ENCODE results near the gene CDH18.
"Not testable (repeated sequence)": the region's sequence is repeated elsewhere in the genome, so short reads cannot be mapped to it uniquely, and the experiment has no call there.

Gene CDH18

DNA sequence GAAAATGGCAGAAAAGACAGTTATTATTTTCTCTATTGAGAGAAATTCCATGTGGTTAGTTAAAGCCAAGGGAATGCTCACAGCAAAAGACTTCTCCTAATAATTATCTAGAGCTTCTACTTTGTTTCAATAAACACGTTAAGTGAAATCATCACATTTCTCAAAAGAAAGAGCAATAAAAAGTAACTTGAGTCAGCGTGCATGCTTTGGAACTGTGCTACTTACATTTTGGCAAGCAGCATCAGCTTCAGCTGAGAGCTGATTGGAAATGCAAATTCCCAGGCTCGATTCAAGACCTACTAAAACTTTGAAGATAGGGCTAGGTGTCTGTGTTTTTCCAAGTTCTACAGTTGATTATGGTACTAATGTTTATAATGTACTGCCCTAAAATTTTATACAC, 132.1 kb downstream of the CDH18 start:
- H3K36me3 ChIP-seq (ENCODE audit: control insufficient read depth in 1 of 2, insufficient read depth in 2 of 2, low read length in 2 of 2) = no peaks in the 10 kb centered on the region
- H3K9me3 ChIP-seq (ENCODE audit: control insufficient read depth in 1 of 2, low read length in 2 of 2) = no peaks in the 10 kb centered on the region
- no peaks in the 10 kb centered on the region for H3K4me1 ChIP-seq (ENCODE audit: control insufficient read depth in 1 of 2, insufficient read depth in 2 of 2, low read length in 2 of 2)
- no peaks in the 10 kb centered on the region for H3K27me3 ChIP-seq (ENCODE audit: low read depth, low read length)
- no peak overlapping the region for H3K27ac ChIP-seq (ENCODE audit: low read length)
- H3K4me3 ChIP-seq (ENCODE audit: low read depth in 1 of 2, low read length in 2 of 2) = no peak overlapping the region

DNA sequence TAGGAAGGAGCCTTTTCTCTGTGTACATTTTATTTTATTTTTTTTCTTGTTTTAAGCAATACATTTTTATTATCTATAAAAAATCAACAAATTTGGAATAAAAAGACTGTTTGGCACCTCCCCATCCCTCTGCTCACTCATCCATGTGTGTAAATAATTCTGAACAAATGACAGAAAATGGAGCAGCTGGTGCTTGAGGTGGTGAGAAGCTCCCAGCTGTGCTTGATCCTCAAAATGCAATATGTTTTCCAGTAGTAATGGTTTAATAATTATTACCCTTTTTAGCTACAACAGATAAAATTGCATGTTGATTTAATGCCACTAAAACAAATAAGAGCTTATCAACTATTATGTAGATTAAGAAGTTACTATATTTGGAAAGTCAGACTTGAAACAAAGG, 132.5 kb downstream of the CDH18 start:
- no peak overlapping the region for H3K4me3 ChIP-seq (ENCODE audit: low read depth in 1 of 2, low read length in 2 of 2)

DNA sequence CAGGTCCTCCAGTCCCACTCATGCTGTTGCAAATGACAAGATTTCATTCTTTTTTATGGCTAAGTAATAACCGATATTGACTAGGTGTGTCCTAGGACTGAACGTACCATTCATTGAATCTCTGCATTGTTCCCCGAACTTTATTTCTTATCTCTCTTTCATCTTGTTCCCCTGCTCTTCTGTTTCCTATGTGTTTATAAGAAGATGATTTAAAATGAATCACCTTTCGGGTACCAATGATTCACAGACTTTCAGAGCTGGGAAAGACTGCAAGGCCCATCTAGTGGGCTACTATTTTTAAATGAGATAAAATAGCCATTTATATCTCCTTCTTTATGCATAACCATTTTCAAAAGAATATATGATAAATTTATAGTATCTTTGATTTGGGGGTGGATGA, 133.0 kb downstream of the CDH18 start:
- Histone ChIP-seq H3K27ac (ENCODE audit: low read length) (no peak overlapping the region), H3K36me3 (ENCODE audit: control insufficient read depth in 1 of 2, insufficient read depth in 2 of 2, low read length in 2 of 2) (no peaks in the 10 kb centered on the region), H3K9me3 (ENCODE audit: control insufficient read depth in 1 of 2, low read length in 2 of 2) (no peaks in the 10 kb centered on the region), H3K27me3 (ENCODE audit: low read depth, low read length) (no peaks in the 10 kb centered on the region), H3K4me3 (ENCODE audit: low read depth in 1 of 2, low read length in 2 of 2) (no peak overlapping the region), H3K4me1 (ENCODE audit: control insufficient read depth in 1 of 2, insufficient read depth in 2 of 2, low read length in 2 of 2) (no peaks in the 10 kb centered on the region)

More for the DNA sequence above, 132.5 kb downstream of the CDH18 start:
- no peaks in the 10 kb centered on the region for H3K4me1 ChIP-seq (ENCODE audit: control insufficient read depth in 1 of 2, insufficient read depth in 2 of 2, low read length in 2 of 2)
- H3K9me3 ChIP-seq (ENCODE audit: control insufficient read depth in 1 of 2, low read length in 2 of 2) = no peaks in the 10 kb centered on the region
- H3K36me3 ChIP-seq (ENCODE audit: control insufficient read depth in 1 of 2, insufficient read depth in 2 of 2, low read length in 2 of 2) = no peaks in the 10 kb centered on the region
- H3K27me3 ChIP-seq (ENCODE audit: low read depth, low read length) = no peaks in the 10 kb centered on the region
- H3K27ac ChIP-seq (ENCODE audit: low read length) = no peak overlapping the region

DNA sequence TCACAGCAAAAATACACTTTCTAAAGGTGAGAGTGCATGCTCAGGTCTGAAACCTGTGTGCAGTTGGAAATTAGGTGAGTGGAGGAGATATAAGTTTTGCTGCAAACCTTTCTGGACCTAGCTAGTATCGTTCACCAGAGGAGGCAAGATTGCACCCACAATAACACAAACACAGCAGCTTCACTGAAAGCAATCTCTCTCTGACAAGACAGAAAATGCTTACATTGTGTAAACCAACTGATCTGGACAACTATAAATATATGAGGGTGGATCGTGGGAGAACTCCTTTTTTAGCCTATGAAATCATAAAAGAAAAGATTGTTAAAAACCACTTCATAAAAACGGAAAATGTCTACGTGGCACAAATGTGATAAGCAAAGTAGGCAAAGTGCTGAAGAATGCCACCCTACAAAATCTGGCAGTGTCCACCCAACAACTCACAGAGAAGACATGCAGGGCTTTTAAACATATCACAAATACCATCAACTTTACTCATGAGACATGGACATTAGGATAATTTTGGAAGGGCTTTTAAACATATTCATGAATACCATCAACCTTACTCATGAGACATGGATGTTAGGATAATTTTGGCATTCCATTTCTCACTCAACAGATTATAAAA, 134.3 kb downstream of the CDH18 start:
- Histone ChIP-seq H3K9me3 (ENCODE audit: control insufficient read depth in 1 of 2, low read length in 2 of 2) (no peaks in the 10 kb centered on the region), H3K4me1 (ENCODE audit: control insufficient read depth in 1 of 2, insufficient read depth in 2 of 2, low read length in 2 of 2) (no peaks in the 10 kb centered on the region), H3K27me3 (ENCODE audit: low read depth, low read length) (no peaks in the 10 kb centered on the region), H3K4me3 (ENCODE audit: low read depth in 1 of 2, low read length in 2 of 2) (no peak overlapping the region), H3K36me3 (ENCODE audit: control insufficient read depth in 1 of 2, insufficient read depth in 2 of 2, low read length in 2 of 2) (no peaks in the 10 kb centered on the region), H3K27ac (ENCODE audit: low read length) (no peak overlapping the region)

DNA sequence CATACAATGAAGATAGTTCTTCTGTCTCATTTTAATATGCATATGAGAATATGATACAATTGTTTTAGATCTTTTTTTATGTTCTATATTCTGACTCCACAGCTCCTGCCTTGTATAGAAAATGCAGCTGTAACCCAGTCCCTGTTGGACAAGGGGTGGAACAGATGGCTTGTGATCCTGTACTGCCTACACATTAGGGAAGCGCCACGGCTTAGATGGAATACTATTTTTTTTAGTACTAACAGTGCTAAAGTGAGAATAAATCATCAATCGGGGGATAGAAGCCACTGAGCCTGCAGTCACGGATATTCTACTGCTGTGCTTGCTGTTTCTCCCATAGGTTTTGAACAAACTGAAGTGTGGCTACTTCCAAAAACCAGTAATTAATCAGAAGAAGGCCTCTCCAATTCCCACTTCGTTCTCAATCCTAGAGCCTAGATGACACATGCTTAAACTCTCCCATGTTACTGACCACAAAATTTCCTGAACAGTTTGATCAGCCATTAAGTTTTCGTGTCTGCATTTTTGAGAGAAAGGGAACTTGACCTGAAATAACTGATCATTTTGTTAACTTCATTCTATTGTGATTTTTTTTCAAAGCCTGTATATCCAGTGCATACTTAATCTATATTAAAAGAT, 150.3 kb downstream of the CDH18 start:
- no peaks in the 10 kb centered on the region for H3K27me3 ChIP-seq (ENCODE audit: low read depth, low read length)
- H3K27ac ChIP-seq (ENCODE audit: low read length) = no peak overlapping the region
- H3K4me1 ChIP-seq (ENCODE audit: control insufficient read depth in 1 of 2, insufficient read depth in 2 of 2, low read length in 2 of 2) = no peaks in the 10 kb centered on the region
- H3K4me3 ChIP-seq (ENCODE audit: low read depth in 1 of 2, low read length in 2 of 2) = no peak overlapping the region
- H3K9me3 ChIP-seq (ENCODE audit: control insufficient read depth in 1 of 2, low read length in 2 of 2) = no peaks in the 10 kb centered on the region
- H3K36me3 ChIP-seq (ENCODE audit: control insufficient read depth in 1 of 2, insufficient read depth in 2 of 2, low read length in 2 of 2) = no peaks in the 10 kb centered on the region

DNA sequence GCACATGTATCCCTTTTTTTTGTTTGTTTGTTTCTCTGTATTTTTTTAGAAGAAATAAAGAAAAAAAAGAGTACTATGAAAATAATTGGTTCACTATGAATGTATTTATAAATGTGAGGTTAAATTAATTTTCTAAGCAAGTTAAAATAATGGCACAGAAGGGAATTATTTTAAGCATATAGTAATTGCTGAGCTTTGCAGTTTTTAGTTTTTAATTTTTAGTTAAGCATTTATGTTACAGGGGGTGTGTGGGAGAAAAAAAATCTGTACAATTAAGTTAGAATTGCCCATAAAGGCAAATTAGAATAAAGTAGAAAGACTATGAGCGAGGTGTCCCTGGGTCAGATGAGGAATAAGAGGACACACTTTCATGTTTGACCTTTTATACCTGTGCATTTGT, 152.6 kb downstream of the CDH18 start:
- Histone ChIP-seq H3K27ac (ENCODE audit: low read length) (no peak overlapping the region), H3K27me3 (ENCODE audit: low read depth, low read length) (no peaks in the 10 kb centered on the region), H3K36me3 (ENCODE audit: control insufficient read depth in 1 of 2, insufficient read depth in 2 of 2, low read length in 2 of 2) (no peaks in the 10 kb centered on the region), H3K9me3 (ENCODE audit: control insufficient read depth in 1 of 2, low read length in 2 of 2) (no peaks in the 10 kb centered on the region), H3K4me1 (ENCODE audit: control insufficient read depth in 1 of 2, insufficient read depth in 2 of 2, low read length in 2 of 2) (no peaks in the 10 kb centered on the region), H3K4me3 (ENCODE audit: low read depth in 1 of 2, low read length in 2 of 2) (no peak overlapping the region)

DNA sequence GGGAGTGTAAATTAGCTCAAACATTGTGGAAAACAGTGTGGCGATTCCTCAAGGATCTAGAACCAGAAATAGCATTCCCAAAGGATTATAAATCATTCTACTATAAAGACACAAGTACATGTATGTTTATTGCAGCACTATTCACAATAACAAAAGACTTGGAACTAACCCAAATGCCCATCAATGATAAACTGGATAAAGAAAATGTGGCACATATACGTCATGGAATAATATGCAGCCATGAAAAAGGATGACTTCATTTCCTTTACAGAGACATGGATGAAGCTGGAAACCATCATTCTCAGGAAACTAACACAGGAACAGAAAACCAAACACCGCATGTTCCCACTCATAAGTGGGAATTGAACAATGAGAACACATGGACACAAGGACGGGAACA, 175.3 kb downstream of the CDH18 start:
- H3K9me3 ChIP-seq (ENCODE audit: control insufficient read depth in 1 of 2, low read length in 2 of 2); H3K27me3 ChIP-seq (ENCODE audit: low read depth, low read length): not testable (repeated sequence)

DNA sequence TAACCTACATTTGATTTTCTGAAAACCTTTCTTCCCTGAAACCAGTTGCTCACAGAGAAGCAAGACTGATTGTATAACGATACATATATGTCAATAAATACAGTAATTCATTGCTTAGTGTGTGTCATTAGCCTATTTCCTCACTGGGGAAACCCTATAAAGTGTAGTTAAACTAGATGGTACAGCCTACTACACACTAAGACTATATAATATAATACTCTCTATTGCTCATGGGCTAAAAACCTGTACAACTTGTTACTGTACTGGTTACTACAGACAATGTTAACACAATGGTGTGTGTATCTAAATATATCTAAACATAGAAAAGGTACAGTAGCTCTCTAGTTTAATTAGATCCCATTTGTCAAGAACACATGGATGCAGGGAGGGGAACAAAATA, 181.2 kb downstream of the CDH18 start:
- Histone ChIP-seq H3K27me3 (ENCODE audit: low read depth, low read length) (no peaks in the 10 kb centered on the region), H3K4me3 (ENCODE audit: low read depth in 1 of 2, low read length in 2 of 2) (no peak overlapping the region), H3K4me1 (ENCODE audit: control insufficient read depth in 1 of 2, insufficient read depth in 2 of 2, low read length in 2 of 2) (no peaks in the 10 kb centered on the region), H3K27ac (ENCODE audit: low read length) (no peak overlapping the region), H3K9me3 (ENCODE audit: control insufficient read depth in 1 of 2, low read length in 2 of 2) (no peaks in the 10 kb centered on the region), H3K36me3 (ENCODE audit: control insufficient read depth in 1 of 2, insufficient read depth in 2 of 2, low read length in 2 of 2) (no peaks in the 10 kb centered on the region)

More for the DNA sequence above, 175.3 kb downstream of the CDH18 start:
- not testable (repeated sequence) for H3K36me3 ChIP-seq (ENCODE audit: control insufficient read depth in 1 of 2, insufficient read depth in 2 of 2, low read length in 2 of 2); H3K4me1 ChIP-seq (ENCODE audit: control insufficient read depth in 1 of 2, insufficient read depth in 2 of 2, low read length in 2 of 2); H3K27ac ChIP-seq (ENCODE audit: low read length); H3K4me3 ChIP-seq (ENCODE audit: low read depth in 1 of 2, low read length in 2 of 2)

DNA sequence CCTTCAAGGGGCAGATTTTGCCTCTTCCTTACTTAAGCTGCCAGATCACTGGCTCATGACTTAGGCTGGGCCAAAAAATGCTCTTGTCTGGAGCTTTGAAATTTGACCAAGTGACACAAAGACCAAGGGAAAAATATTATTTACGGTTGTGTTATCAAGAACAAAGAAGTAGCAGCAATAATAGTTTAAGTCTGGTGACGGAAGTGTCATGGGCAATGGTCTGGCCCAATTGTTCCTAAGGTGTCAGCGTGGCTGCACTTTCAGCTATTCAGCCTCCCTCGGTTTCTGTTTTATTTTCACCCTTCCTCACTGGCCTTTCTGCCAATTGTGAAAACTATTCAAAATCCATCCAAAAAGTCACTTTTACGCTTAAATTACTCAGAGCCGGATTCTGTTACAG, 185.3 kb downstream of the CDH18 start:
- Histone ChIP-seq H3K9me3 (ENCODE audit: control insufficient read depth in 1 of 2, low read length in 2 of 2) (no peaks in the 10 kb centered on the region), H3K4me3 (ENCODE audit: low read depth in 1 of 2, low read length in 2 of 2) (no peak overlapping the region), H3K36me3 (ENCODE audit: control insufficient read depth in 1 of 2, insufficient read depth in 2 of 2, low read length in 2 of 2) (no peaks in the 10 kb centered on the region), H3K27ac (ENCODE audit: low read length) (no peak overlapping the region), H3K4me1 (ENCODE audit: control insufficient read depth in 1 of 2, insufficient read depth in 2 of 2, low read length in 2 of 2) (no peaks in the 10 kb centered on the region), H3K27me3 (ENCODE audit: low read depth, low read length) (no peaks in the 10 kb centered on the region)

DNA sequence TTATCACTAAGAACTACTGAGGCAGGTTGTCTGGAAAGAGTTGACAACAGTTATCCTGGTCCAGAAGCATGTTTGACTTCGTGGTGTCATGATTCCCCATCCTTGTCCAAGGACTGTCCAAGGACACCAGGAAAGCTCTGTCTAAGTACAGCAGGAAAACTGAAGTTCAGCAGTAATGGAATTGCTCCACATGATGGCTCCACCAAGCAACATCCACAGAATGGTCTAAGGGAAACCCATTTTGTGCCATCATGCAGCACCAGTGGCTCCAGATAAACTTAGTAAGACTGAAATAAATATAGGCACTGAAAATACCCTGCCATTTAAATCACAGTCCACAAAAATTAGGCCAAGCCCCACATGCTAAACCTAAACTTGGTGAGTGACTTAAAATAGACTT, 192.8 kb downstream of the CDH18 start:
- Histone ChIP-seq H3K36me3 (ENCODE audit: control insufficient read depth in 1 of 2, insufficient read depth in 2 of 2, low read length in 2 of 2) (no peaks in the 10 kb centered on the region), H3K27me3 (ENCODE audit: low read depth, low read length) (no peaks in the 10 kb centered on the region), H3K4me3 (ENCODE audit: low read depth in 1 of 2, low read length in 2 of 2) (no peak overlapping the region), H3K9me3 (ENCODE audit: control insufficient read depth in 1 of 2, low read length in 2 of 2) (no peaks in the 10 kb centered on the region), H3K4me1 (ENCODE audit: control insufficient read depth in 1 of 2, insufficient read depth in 2 of 2, low read length in 2 of 2) (no peaks in the 10 kb centered on the region), H3K27ac (ENCODE audit: low read length) (no peak overlapping the region)

DNA sequence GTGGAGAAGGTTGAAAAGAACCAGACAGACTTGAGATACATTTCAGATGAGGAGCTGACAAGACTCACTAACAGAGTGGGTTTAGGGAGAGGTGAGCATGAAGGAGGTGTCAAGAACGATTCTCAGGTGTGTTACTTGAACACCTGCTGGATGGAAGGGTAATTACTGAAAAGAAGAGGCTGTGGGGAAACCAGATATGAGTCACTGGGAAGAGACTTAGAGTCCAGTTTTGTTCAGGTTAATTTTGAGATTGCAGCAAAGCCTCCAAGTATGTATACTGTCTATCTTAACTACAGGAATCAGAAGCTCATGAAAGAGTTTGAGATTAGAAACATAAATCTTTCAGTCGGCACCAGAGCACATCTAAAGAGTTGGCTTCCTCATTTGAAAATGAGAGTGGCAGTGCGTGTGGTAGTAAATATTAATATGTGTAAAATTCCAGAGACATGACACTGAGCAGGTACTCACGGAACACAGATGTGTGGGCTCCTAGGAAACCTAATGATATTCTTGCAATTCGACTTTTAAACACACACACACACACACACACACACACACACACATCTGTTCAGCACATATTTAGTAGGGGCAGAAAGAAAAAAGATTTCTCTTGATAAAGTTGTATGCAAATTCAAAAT, 197.1 kb downstream of the CDH18 start:
- Histone ChIP-seq H3K9me3 (ENCODE audit: control insufficient read depth in 1 of 2, low read length in 2 of 2) (no peaks in the 10 kb centered on the region), H3K4me3 (ENCODE audit: low read depth in 1 of 2, low read length in 2 of 2) (no peak overlapping the region), H3K27ac (ENCODE audit: low read length) (no peak overlapping the region), H3K4me1 (ENCODE audit: control insufficient read depth in 1 of 2, insufficient read depth in 2 of 2, low read length in 2 of 2) (no peaks in the 10 kb centered on the region), H3K27me3 (ENCODE audit: low read depth, low read length) (no peaks in the 10 kb centered on the region), H3K36me3 (ENCODE audit: control insufficient read depth in 1 of 2, insufficient read depth in 2 of 2, low read length in 2 of 2) (no peaks in the 10 kb centered on the region)

DNA sequence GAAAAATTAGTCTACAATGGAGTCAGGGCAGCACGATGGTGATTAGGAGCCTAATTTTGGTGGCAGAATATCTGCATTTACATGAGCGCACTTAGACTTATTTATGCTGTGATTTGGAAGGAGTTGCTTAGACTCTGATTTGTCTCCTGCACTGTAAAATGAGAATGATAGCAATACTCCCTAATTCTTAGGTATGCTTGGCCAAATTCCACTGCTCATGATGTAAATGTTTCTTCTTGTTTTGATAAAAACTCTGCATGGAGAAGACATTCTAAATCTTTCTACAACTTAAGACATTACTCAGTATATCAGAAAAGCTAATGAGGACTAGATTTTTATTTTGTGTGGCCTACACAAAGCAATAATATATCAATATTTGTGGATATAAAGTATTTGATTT, 205.4 kb downstream of the CDH18 start:
- H3K36me3 ChIP-seq (ENCODE audit: control insufficient read depth in 1 of 2, insufficient read depth in 2 of 2, low read length in 2 of 2) = no peaks in the 10 kb centered on the region
- H3K27me3 ChIP-seq (ENCODE audit: low read depth, low read length) = no peaks in the 10 kb centered on the region
- H3K4me3 ChIP-seq (ENCODE audit: low read depth in 1 of 2, low read length in 2 of 2) = no peak overlapping the region
- H3K9me3 ChIP-seq (ENCODE audit: control insufficient read depth in 1 of 2, low read length in 2 of 2) = no peaks in the 10 kb centered on the region
- H3K27ac ChIP-seq (ENCODE audit: low read length) = no peak overlapping the region
- no peaks in the 10 kb centered on the region for H3K4me1 ChIP-seq (ENCODE audit: control insufficient read depth in 1 of 2, insufficient read depth in 2 of 2, low read length in 2 of 2)

Measured in muscle layer of duodenum (tissue), 2 donors.